HL-60 (cell line): ENCODE results near the gene SIPA1L3.

Experiments used
- DNase-seq, 2 experiments: peaks; one replicate each; pipeline ENCODE4 v3.0.0-alpha.2; 2010 to 2020; ENCODE audit warnings: low read depth in 1 of 2, low spot score in 1 of 2
- H3K27ac ChIP-seq: fragments of 250-450 bp; sonication (Bioruptor Pico); replicated peaks from 2 replicates; pipeline ENCODE4 v1.5.1; 2020; ENCODE audit warnings: mild to moderate bottlenecking, moderate library complexity
- H3K27me3 ChIP-seq: fragments of 250-450 bp; sonication (Bioruptor Pico); 2 replicates; pipeline ENCODE4 v1.5.1; 2021; ENCODE audit warnings: mild to moderate bottlenecking, moderate library complexity; ENCODE audit not compliant: insufficient read depth, poor library complexity, severe bottlenecking
- H3K4me3 ChIP-seq: replicated peaks from 2 replicates; pipeline ENCODE4 v1.5.1; 2011; ENCODE audit warnings: mild to moderate bottlenecking, control low read depth, low read length; ENCODE audit not compliant: insufficient read depth
- CTCF ChIP-seq: IDR thresholded peaks from one replicate; pipeline ENCODE4 v1.5.1; 2011; ENCODE audit warnings: low read length, control low read depth, inconsistent platforms; ENCODE audit not compliant: insufficient read depth
- GABPA ChIP-seq: IDR thresholded peaks from 2 replicates; pipeline ENCODE4 v1.6.1; 2012; ENCODE audit warnings: low read depth
- POLR2AphosphoS5 ChIP-seq: IDR thresholded peaks from 2 replicates; pipeline ENCODE4 v1.6.1; 2012; ENCODE audit warnings: low read depth
- REST ChIP-seq: IDR thresholded peaks from 2 replicates; pipeline ENCODE4 v1.6.1; 2012; ENCODE audit warnings: low read depth; ENCODE audit not compliant: insufficient replicate concordance
- SPI1 ChIP-seq: IDR thresholded peaks from 2 replicates; pipeline ENCODE4 v1.6.1; 2012; ENCODE audit warnings: low read depth, mild to moderate bottlenecking, borderline replicate concordance

The SIPA1L3 gene

DNA sequence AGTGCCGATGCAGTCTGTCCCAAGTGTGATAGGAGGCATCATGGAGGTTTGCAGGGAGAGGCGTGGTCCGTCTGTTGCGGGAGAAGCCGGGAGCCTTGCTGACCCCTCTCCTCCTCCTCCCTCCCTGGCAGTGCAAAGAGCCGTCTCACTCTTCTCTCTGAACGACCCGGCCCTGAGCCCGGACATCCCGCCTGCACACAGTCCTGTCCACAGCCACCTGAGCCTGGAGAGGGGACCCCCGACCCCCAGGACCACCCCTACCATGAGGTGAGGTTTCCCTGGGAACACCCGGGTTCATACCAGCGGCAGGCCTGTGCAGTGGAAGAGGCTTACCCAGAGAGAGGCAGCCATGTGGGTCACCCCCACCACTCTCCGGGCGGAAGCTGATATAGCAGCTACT, 294.7 kb downstream of the SIPA1L3 start:
- no peak for DNase-seq
- TF ChIP-seq POLR2AphosphoS5: no peak
- no peak for TF ChIP-seq SPI1
- TF ChIP-seq GABPA: no peak
- no peak for TF ChIP-seq CTCF
- no peak for TF ChIP-seq REST
- Histone ChIP-seq H3K27me3 (no peaks in the 10 kb centered on the region), H3K27ac (no peak overlapping the region), H3K4me3 (no peak overlapping the region)

DNA sequence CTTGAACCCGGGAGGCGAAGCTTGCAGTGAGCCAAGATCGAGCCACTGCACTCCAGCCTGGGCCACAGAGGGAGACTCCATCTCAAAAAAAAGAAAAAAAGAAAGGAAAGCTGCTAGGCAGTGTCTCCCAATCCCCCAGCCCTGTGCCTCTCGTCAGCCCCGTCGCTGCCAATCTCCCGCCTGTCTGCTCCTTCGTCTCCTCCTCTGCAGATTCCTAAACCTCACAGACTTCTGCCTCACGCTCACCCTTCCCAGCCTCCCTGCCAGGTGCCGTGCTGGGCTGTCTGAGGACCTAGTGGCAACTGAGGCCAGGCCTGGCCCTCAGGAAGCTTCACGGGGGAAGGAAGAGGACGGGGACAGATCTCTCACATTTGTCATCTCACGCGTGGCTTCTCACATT, 295.5 kb downstream of the SIPA1L3 start:
- H3K27ac ChIP-seq: no peak overlapping the region
- H3K4me3 ChIP-seq: no peak overlapping the region
- TF ChIP-seq SPI1 (no peak), GABPA (no peak), CTCF (no peak)
- no peaks in the 10 kb centered on the region for H3K27me3 ChIP-seq
- DNase-seq: no peak

DNA sequence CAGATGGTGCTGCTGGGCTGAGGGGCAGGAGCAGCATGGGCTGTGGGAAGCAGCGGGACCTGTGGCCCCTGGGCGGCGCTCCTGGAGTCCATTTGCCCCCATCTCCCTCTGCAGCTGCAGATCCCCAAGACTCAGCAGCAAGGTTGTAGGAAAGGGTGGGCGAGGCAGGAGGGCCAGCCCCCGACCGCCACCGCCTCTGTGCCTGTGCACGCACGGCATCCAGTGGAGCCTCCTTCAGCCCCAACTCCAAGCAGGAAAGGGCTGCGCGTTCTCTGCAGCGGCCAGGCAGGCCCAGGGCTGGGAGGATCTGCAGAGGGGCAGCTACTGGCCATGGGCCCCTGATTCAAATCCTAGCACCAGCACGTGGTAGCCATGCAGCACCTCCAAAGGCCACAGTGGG, 296.2 kb downstream of the SIPA1L3 start:
- H3K4me3 ChIP-seq: no peak overlapping the region
- no peak for TF ChIP-seq REST
- H3K27me3 ChIP-seq: no peaks in the 10 kb centered on the region
- no peak for DNase-seq
- H3K27ac ChIP-seq: no peak overlapping the region

GRCh38 chr19:38204096-38204495, 297.1 kb downstream of the SIPA1L3 start:
- Histone ChIP-seq H3K27ac (no peak overlapping the region), H3K27me3 (no peaks in the 10 kb centered on the region), H3K4me3 (no peak overlapping the region)
- TF ChIP-seq SPI1 (no peak), CTCF (no peak), REST (no peak), GABPA (no peak), POLR2AphosphoS5 (no peak)
- DNase-seq: no peak
